ENCODE results near the gene DPYSL5.

Gene DPYSL5

DNA sequence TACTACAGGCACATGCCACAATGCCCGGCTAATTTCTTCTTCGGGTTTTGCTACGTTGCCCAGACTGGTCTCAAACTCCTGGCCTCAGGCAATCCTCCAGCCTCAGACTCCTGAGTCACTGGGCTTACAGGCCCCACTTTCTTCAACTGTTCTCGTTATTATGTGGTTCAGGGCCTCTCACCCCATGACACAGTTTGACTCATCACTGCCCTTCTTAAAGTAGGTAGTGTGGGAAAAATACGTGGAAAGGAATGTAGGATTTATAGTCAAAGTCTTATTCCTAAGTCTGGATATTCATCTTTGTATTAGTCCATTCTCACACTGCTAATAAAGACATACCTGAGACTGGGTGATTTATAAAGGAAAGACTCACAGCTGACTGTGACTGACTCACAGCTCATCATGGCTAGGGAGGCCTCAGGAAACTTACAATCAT is 42.7 kb upstream of the DPYSL5 start:
- H3F3A ChIP-seq (ENCODE audit: insufficient read depth, low read length), result no peaks in the 10 kb centered on the region
- H4K20me1 ChIP-seq (ENCODE audit: insufficient read depth, low read length), result no peaks in the 10 kb centered on the region
- H3K9me2 ChIP-seq (ENCODE audit: low read depth, low read length), result no peaks in the 10 kb centered on the region
- H3K4me3 ChIP-seq (ENCODE audit: low read depth, low read length, poor library complexity, severe bottlenecking), result no peak overlapping the region
- no peak overlapping the region for H3K27ac ChIP-seq (ENCODE audit: low read depth, low read length, poor library complexity, severe bottlenecking)
- no peak overlapping the region for H2AFZ ChIP-seq (ENCODE audit: low read length)
- H3K9ac ChIP-seq (ENCODE audit: low read length), result no peak overlapping the region
- no peaks in the 10 kb centered on the region for H3K9me3 ChIP-seq (ENCODE audit: low read length)
- H3K27me3 ChIP-seq (ENCODE audit: insufficient read depth, low read length), result 0 out of 2 replicates have a peak, but pooled peaks cover 2% of the 10 kb centered on the region
- H3K36me3 ChIP-seq (ENCODE audit: insufficient read depth, low read length), result peaks cover 9% of the 10 kb centered on the region; the same call in 1 of the 2 replicates
- TF ChIP-seq CTCF (IDR thresholded peaks at IDR 0.05; ENCODE audit: low read length) (no peak), EZH2 (IDR thresholded peaks at IDR 0.05; ENCODE audit: borderline replicate concordance, low read length) (no peak)
- H3K79me2 ChIP-seq (ENCODE audit: insufficient read depth, low read length), result no peaks in the 10 kb centered on the region
- H3K4me2 ChIP-seq (ENCODE audit: low read length), result no peak overlapping the region
- H3K4me1 ChIP-seq (ENCODE audit: insufficient read depth, low read length, severe bottlenecking), result no peaks in the 10 kb centered on the region

- Histone ChIP-seq H3K9me3 (ENCODE audit: low read length) (no peaks in the 10 kb centered on the region), H3K27me3 (ENCODE audit: insufficient read depth, low read length) (0 out of 2 replicates have a peak, but pooled peaks cover 2% of the 10 kb centered on the region), H3K27ac (ENCODE audit: low read depth, low read length, poor library complexity, severe bottlenecking) (no peak overlapping the region), H2AFZ (ENCODE audit: low read length) (no peak overlapping the region), H3K4me3 (ENCODE audit: low read depth, low read length, poor library complexity, severe bottlenecking) (no peak overlapping the region), H3K4me1 (ENCODE audit: insufficient read depth, low read length, severe bottlenecking) (no peaks in the 10 kb centered on the region), H3F3A (ENCODE audit: insufficient read depth, low read length) (no peaks in the 10 kb centered on the region), H3K36me3 (ENCODE audit: insufficient read depth, low read length) (no peaks in the 10 kb centered on the region), H4K20me1 (ENCODE audit: insufficient read depth, low read length) (no peaks in the 10 kb centered on the region), H3K9ac (ENCODE audit: low read length) (no peak overlapping the region), H3K79me2 (ENCODE audit: insufficient read depth, low read length) (no peaks in the 10 kb centered on the region), H3K9me2 (ENCODE audit: low read depth, low read length) (no peaks in the 10 kb centered on the region), H3K4me2 (ENCODE audit: low read length) (no peak overlapping the region)
- no peak for TF ChIP-seq EZH2 (IDR thresholded peaks at IDR 0.05; ENCODE audit: borderline replicate concordance, low read length)
- no peak for TF ChIP-seq CTCF (IDR thresholded peaks at IDR 0.05; ENCODE audit: low read length)
Measured at GRCh38 chr2:26807788-26808460, 40.0 kb upstream of the DPYSL5 start.

GRCh38 chr2:26809211-26809610 is 38.7 kb upstream of the DPYSL5 start:
- Histone ChIP-seq H3K9me3 (ENCODE audit: low read length) (no peaks in the 10 kb centered on the region), H3K4me1 (ENCODE audit: insufficient read depth, low read length, severe bottlenecking) (no peaks in the 10 kb centered on the region), H3K36me3 (ENCODE audit: insufficient read depth, low read length) (no peaks in the 10 kb centered on the region), H3K9ac (ENCODE audit: low read length) (no peak overlapping the region), H3F3A (ENCODE audit: insufficient read depth, low read length) (no peaks in the 10 kb centered on the region), H3K79me2 (ENCODE audit: insufficient read depth, low read length) (no peaks in the 10 kb centered on the region), H3K9me2 (ENCODE audit: low read depth, low read length) (no peaks in the 10 kb centered on the region), H2AFZ (ENCODE audit: low read length) (no peak overlapping the region), H3K4me3 (ENCODE audit: low read depth, low read length, poor library complexity, severe bottlenecking) (no peak overlapping the region), H4K20me1 (ENCODE audit: insufficient read depth, low read length) (no peaks in the 10 kb centered on the region), H3K4me2 (ENCODE audit: low read length) (no peak overlapping the region), H3K27me3 (ENCODE audit: insufficient read depth, low read length) (0 out of 2 replicates have a peak, but pooled peaks cover 2% of the 10 kb centered on the region), H3K27ac (ENCODE audit: low read depth, low read length, poor library complexity, severe bottlenecking) (no peak overlapping the region)
- no peak for TF ChIP-seq EZH2 (IDR thresholded peaks at IDR 0.05; ENCODE audit: borderline replicate concordance, low read length)
- TF ChIP-seq CTCF (IDR thresholded peaks at IDR 0.05; ENCODE audit: low read length), result no peak
